K562 (cell line): ENCODE data around the gene SYN1. TPM values are rescaled to one million over a fixed set of nuclear protein-coding genes. Genes with fewer than 3 reads are reported as not detected.

Experiments
- ATAC-seq: fragments of 200-7000 bp; cut with Tn5 transposase; 3 replicates; pipeline ENCODE4 v1.9.1; 2020; ENCODE audit warnings: moderate library complexity
- BruUV-seq: library from RNA; stranded (reverse); fragments of 400-500 nt; replicated peaks from 2 replicates; lab custom pipeline; 2021; lab: Mats Ljungman, UMichigan
- CTCF ChIA-PET: fragments of 300-600 bp; formaldehyde crosslinking; extraction: SDS; loops from one replicate; lab custom pipeline; 2021; ENCODE audit warnings: low intra/inter-chr PET ratio; lab: Yijun Ruan, JAX
- POLR2A ChIA-PET: fragments of 300-600, 350-650 bp; sonication (Branson Sonifier 250); formaldehyde crosslinking; extraction: SDS; loops from one replicate; lab custom pipeline; 2021; ENCODE audit warnings: antibody characterized with exemption, inconsistent platforms; lab: Yijun Ruan, JAX
- DNase-seq, 4 experiments: peaks; one replicate each; pipeline versions ENCODE4 v3.0.0 to v3.0.0-alpha.2; 2011 to 2018; ENCODE audit warnings: low spot score in 3 of 4, mixed read lengths in 3 of 4; ENCODE audit errors: extremely low read depth in 1 of 4
- FAIRE-seq: peaks from 2 replicates; lab custom pipeline; 2011; peaks lifted over from hg19 to GRCh38; lab: Jason Lieb, UNC
- H2AFZ ChIP-seq: 2 replicates; pipeline ENCODE4 v1.6.0; 2011; ENCODE audit warnings: low read depth, low read length, control low read depth, inconsistent platforms
- H3K27ac ChIP-seq: fragments of 200-600 bp; 3 replicates; pipeline ENCODE4 v1.8.0; 2011; ENCODE audit warnings: low read depth, mild to moderate bottlenecking, control low read depth, inconsistent platforms, low read length, moderate library complexity, mixed read lengths; ENCODE audit errors: extremely low read depth
- H3K27me3 ChIP-seq, 2 experiments: fragments of 300-600 bp in 1 of 2; 2 replicates in 1 of 2; 3 replicates in 1 of 2; pipeline versions ENCODE4 v1.6.0 to v1.8.0; 2011; ENCODE audit warnings: inconsistent platforms in 2 of 2, low read length in 2 of 2, mild to moderate bottlenecking in 1 of 2, mixed read lengths in 1 of 2, moderate library complexity in 1 of 2; ENCODE audit not compliant: control insufficient read depth in 2 of 2, insufficient read depth in 2 of 2
- H3K36me3 ChIP-seq: fragments of 300-600 bp; 3 replicates; pipeline ENCODE4 v1.8.0; 2011; ENCODE audit warnings: mild to moderate bottlenecking, low read length, inconsistent platforms; ENCODE audit not compliant: control insufficient read depth, insufficient read depth
- H3K4me1 ChIP-seq, 2 experiments: fragments of 200-600 bp in 1 of 2; replicated peaks in 1 of 2; 2 replicates in 1 of 2; 3 replicates in 1 of 2; pipeline versions ENCODE4 v1.5.1 to v1.8.0; 2011; ENCODE audit warnings: inconsistent platforms in 2 of 2, low read length in 2 of 2, mild to moderate bottlenecking in 1 of 2, mixed read lengths in 1 of 2, moderate library complexity in 1 of 2; ENCODE audit not compliant: control insufficient read depth in 2 of 2, insufficient read depth in 2 of 2
- H3K4me2 ChIP-seq: 2 replicates; pipeline ENCODE4 v1.6.1; 2011; ENCODE audit warnings: low read length, control low read depth, inconsistent platforms, mixed read lengths; ENCODE audit not compliant: insufficient read depth
- H3K4me3 ChIP-seq: fragments of 200-600 bp; sonication (generic), shearing (Covaris generic); 2 replicates; pipeline ENCODE4 v1.5.1; 2016; ENCODE audit warnings: control low read depth, inconsistent platforms
- H3K79me2 ChIP-seq: fragments of 200-600 bp; 3 replicates; pipeline ENCODE4 v1.8.0; 2011; ENCODE audit warnings: low read length, inconsistent platforms; ENCODE audit not compliant: control insufficient read depth, insufficient read depth
- H3K9ac ChIP-seq, 2 experiments: 2 replicates each; pipeline versions ENCODE4 v1.6.0 to v1.6.1; 2011; ENCODE audit warnings: low read depth in 2 of 2, low read length in 2 of 2, control low read depth in 1 of 2, inconsistent platforms in 1 of 2, mild to moderate bottlenecking in 1 of 2, mixed read lengths in 1 of 2; ENCODE audit not compliant: insufficient read depth in 1 of 2
- H3K9me1 ChIP-seq: one replicate; pipeline ENCODE4 v1.6.0; 2011; ENCODE audit warnings: inconsistent platforms, mild to moderate bottlenecking, low read length, moderate library complexity; ENCODE audit not compliant: control insufficient read depth, insufficient read depth
- H3K9me3 ChIP-seq: replicated peaks from 2 replicates; pipeline ENCODE4 v1.5.1; 2011; ENCODE audit warnings: low read depth, low read length, inconsistent platforms; ENCODE audit not compliant: control insufficient read depth, insufficient read depth
- H4K20me1 ChIP-seq: replicated peaks from 2 replicates; pipeline ENCODE4 v1.6.1; 2011; ENCODE audit warnings: low read length, inconsistent platforms, mixed read lengths; ENCODE audit not compliant: control insufficient read depth, insufficient read depth
- ARID3A ChIP-seq: IDR thresholded peaks from 2 replicates; pipeline ENCODE4 v1.6.1; 2012; ENCODE audit warnings: low read depth, low read length, improper control_type of control experiment, borderline replicate concordance
- BDP1 ChIP-seq: IDR thresholded peaks from 3 replicates; pipeline ENCODE4 v1.6.1; 2011; ENCODE audit not compliant: insufficient read length, insufficient read depth
- KDM1A ChIP-seq, 2 experiments: fragments of 450-650 bp; IDR thresholded peaks; 2 replicates each; pipeline ENCODE4 v1.6.1; 2016; ENCODE audit warnings: mild to moderate bottlenecking in 2 of 2
- THAP7 ChIP-seq: fragments of 250-450 bp; sonication (Bioruptor Pico); IDR thresholded peaks from 2 replicates; pipeline ENCODE4 v1.5.0; 2021
- WGBS: fragments of 100-300 bp; shearing (Covaris generic); methylation state at CpG from one replicate; pipeline ENCODE4 v1.1.6; 2016; ENCODE audit warnings: low coverage, mixed read lengths; ENCODE audit not compliant: insufficient coverage; ENCODE audit errors: missing lambda C conversion rate; 5-methylcytosine and 5-hydroxymethylcytosine counted together
- in situ Hi-C: fragments of 300-500 bp; cut with MboI; formaldehyde crosslinking; loops from 4 replicates; pipeline ENCODE4 v1.15.0; 2018; ENCODE audit warnings: inconsistent platforms, mixed read lengths
- intact Hi-C: fragments of 100-400 bp; cut with micrococcal nuclease; formaldehyde crosslinking; loops from 2 replicates; pipeline ENCODE4 v1.14.2; 2022
- polyA plus RNA-seq, 8 experiments: library from polyadenylated mRNA; depleted of rRNA in 4 of 8; stranded (reverse) in 5 of 8; unstranded in 3 of 8; fragments of >200 nt; fragmentation: Nextera tagmentation in 2 of 8; fragmentation: Illumina TruSeq in 1 of 8; extraction: Ambion mirVana in 2 of 8; extraction: Trizol in 1 of 8; gene quantifications; 2 replicates each; pipeline versions ENCODE4 v1.2.1 to v1.2.3, GENCODE V29; 2011 to 2014; ENCODE audit warnings: inconsistent platforms in 1 of 8, missing spikeins in 1 of 8
- total RNA-seq, 7 experiments: library from RNA; depleted of rRNA in 6 of 7; stranded (reverse); fragments of >200 nt in 6 of 7; fragmentation: Illumina TruSeq in 2 of 7; extraction: Trizol in 2 of 7; gene quantifications; 2 replicates each; pipeline versions ENCODE4 v1.2.1 to v1.2.3, GENCODE V29; 2011 to 2021; ENCODE audit warnings: low replicate concordance in 1 of 7
- TF ChIP-seq, protein P1 (sequence below), 2 experiments: IDR thresholded peaks in 1 of 2; conservative IDR thresholded peaks in 1 of 2; 2 replicates each; pipeline ENCODE4 v1.6.1; 2016; ENCODE audit warnings: low read depth in 2 of 2, mild to moderate bottlenecking in 1 of 2, missing compliant biosample characterization in 1 of 2, missing genetic modification characterization in 1 of 2, moderate library complexity in 1 of 2
- TF ChIP-seq, protein P2 (sequence below): fragments of 450-650 bp; IDR thresholded peaks from 2 replicates; pipeline ENCODE4 v1.6.1; 2017; ENCODE audit warnings: antibody characterized with exemption, mild to moderate bottlenecking

Gene SYN1
- total and polyA plus RNA-seq, 9 of the 15 experiments (the other 6 are each of a cell fraction or from before 2014, with no cell fraction given) = 0.01 to 0.28 (median 0.18) TPM; not detected in 2

DNA sequence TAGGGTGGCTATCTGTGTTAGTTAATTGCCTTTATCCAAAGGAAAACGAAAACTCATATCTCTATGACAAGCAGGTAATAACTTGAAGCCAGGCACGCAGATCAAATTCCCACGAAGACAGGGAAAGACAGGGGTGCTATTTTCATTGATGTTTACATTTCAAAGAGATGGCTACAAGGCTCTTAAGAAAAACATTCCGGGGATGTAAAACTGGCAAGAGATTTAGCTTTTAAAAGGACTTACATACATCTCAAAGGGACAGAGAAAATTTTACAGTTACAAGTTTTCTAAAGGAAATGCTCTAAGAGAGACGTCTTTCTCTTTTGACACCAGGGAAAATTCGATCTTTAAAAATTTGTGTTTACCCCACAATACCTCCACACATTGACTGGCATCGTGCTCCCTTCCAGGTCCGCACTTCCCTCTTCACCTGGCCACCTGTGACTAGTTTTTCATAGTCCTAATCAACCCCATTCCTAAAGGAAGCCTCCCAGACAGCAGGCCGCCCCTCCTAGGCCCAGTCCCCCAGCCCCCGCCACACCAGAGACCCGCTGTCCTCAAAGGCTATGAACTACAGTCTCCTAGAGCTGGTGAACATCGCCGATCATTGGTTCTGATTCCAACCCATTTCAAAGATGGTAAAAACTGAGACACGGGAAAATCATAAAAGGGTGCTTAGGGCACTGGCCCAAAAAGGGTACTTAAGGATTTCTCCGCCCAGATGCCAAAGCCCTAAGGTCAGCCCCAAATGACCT, 59.3 kb downstream of the SYN1 start:
- H3K27me3 ChIP-seq = no peaks in the 10 kb centered on the region
- H3K9ac ChIP-seq = peak overlapping the region; percentile 92 to 95
- H3K9me3 ChIP-seq = no peaks in the 10 kb centered on the region
- ChIA-PET CTCF (interaction anchor here (0.7 kb wide), 1 partner anchor 19 kb away, joined by 3 read pairs; no protein-coding TSS in a partner anchor), POLR2A (interaction anchor here (1.0 kb wide), 1 partner anchor 37 kb away, joined by 3 read pairs; no protein-coding TSS in a partner anchor)
- ATAC-seq = no peak
- H3K36me3 ChIP-seq = peaks cover 30% of the 10 kb centered on the region
- BruUV-seq = TSS peak; percentile 66
- 0 out of 2 replicates have a peak, but pooled peaks cover 3% of the 10 kb centered on the region for H4K20me1 ChIP-seq
- peaks cover 34% of the 10 kb centered on the region for H3K79me2 ChIP-seq
- H3K4me3 ChIP-seq = peak overlapping the region; percentile 56
- intact Hi-C loops (loop anchor here (2.0 to 5.0 kb wide), 4 partner anchors 22 to 467 kb away; partner anchors contain the start of genes TIMP1 and ZNF81), in situ Hi-C loops (loop anchor here (5.0 kb wide), 1 partner anchor 162 kb away; no protein-coding TSS in a partner anchor)
- H3K4me2 ChIP-seq = peak overlapping the region; percentile 98
- H3K4me1 ChIP-seq = peaks cover 14 to 25% of the 10 kb centered on the region in 2 experiments
- FAIRE-seq = no peak
- H2AFZ ChIP-seq = peak overlapping the region; percentile 92
- DNase-seq = no peak
- no peaks in the 10 kb centered on the region for H3K9me1 ChIP-seq
- 9% methylated on average over 11 of the region's 15 CpGs for WGBS
- H3K27ac ChIP-seq = peak overlapping the region; percentile 88
- TF ChIP-seq, protein P1, sequence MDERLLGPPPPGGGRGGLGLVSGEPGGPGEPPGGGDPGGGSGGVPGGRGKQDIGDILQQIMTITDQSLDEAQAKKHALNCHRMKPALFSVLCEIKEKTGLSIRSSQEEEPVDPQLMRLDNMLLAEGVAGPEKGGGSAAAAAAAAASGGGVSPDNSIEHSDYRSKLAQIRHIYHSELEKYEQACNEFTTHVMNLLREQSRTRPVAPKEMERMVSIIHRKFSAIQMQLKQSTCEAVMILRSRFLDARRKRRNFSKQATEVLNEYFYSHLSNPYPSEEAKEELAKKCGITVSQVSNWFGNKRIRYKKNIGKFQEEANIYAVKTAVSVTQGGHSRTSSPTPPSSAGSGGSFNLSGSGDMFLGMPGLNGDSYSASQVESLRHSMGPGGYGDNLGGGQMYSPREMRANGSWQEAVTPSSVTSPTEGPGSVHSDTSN (CRISPR knock-in tag; IDR thresholded peaks at IDR 0.05; ENCODE audit: low read depth) = no peak
- TF ChIP-seq, protein P1 (tag; conservative IDR thresholded peaks at IDR 0.05; ENCODE audit: low read depth) = no peak
- TF ChIP-seq THAP7 (CRISPR knock-in tag) = no peak
- TF ChIP-seq, protein P2, sequence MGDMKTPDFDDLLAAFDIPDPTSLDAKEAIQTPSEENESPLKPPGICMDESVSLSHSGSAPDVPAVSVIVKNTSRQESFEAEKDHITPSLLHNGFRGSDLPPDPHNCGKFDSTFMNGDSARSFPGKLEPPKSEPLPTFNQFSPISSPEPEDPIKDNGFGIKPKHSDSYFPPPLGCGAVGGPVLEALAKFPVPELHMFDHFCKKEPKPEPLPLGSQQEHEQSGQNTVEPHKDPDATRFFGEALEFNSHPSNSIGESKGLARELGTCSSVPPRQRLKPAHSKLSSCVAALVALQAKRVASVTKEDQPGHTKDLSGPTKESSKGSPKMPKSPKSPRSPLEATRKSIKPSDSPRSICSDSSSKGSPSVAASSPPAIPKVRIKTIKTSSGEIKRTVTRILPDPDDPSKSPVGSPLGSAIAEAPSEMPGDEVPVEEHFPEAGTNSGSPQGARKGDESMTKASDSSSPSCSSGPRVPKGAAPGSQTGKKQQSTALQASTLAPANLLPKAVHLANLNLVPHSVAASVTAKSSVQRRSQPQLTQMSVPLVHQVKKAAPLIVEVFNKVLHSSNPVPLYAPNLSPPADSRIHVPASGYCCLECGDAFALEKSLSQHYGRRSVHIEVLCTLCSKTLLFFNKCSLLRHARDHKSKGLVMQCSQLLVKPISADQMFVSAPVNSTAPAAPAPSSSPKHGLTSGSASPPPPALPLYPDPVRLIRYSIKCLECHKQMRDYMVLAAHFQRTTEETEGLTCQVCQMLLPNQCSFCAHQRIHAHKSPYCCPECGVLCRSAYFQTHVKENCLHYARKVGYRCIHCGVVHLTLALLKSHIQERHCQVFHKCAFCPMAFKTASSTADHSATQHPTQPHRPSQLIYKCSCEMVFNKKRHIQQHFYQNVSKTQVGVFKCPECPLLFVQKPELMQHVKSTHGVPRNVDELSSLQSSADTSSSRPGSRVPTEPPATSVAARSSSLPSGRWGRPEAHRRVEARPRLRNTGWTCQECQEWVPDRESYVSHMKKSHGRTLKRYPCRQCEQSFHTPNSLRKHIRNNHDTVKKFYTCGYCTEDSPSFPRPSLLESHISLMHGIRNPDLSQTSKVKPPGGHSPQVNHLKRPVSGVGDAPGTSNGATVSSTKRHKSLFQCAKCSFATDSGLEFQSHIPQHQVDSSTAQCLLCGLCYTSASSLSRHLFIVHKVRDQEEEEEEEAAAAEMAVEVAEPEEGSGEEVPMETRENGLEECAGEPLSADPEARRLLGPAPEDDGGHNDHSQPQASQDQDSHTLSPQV = no peak
- TF ChIP-seq KDM1A (IDR thresholded peaks at IDR 0.05) = peak; percentile 84 to 94
- no peak for TF ChIP-seq BDP1
- no peak for TF ChIP-seq ARID3A
